ENCODE measurements around the gene DNAH5. TPM values are rescaled to one million over a fixed set of nuclear protein-coding genes. Genes with fewer than 3 reads are reported as not detected.

DNAH5 gene
- total RNA-seq, 1 experiment from 2014 or later: 8.0 TPM

DNA sequence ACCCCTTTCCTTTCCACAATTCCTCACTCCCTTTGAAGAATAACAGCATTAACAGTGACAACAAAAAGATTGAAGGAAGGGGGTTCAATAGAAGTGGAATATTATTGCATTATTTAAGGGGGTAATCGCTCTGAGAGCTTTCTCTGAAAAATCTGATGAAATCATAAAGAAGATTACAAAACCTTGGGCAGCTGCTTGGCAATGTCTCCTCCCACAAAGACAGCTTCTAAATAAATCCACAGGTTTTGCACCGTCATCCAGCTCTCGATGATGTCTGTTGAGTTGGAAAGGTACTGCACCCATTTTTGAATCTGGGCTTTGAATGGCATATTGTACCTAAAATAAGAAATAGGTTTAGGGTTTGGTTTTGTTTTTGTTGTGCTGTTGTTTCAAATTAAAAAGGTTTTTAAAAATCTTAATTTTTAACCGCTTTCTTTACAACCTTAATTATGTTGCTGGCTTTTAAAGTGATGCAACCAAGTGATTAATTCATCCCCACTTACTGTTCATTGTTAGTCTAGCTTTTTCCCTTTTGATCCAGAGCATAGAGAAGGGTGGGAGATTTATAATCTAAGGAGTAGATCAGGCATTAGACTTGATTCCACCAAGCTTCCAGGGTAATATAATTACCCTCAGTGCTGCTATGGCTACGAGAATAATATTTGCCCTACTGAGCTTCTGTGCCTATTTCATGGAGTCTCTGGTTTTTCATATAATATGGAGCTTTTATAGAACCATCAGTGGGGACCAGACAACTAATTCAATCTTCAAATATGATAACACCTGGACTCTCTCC, 85.0 kb downstream of the DNAH5 start:
- Histone ChIP-seq H3K36me3 (ENCODE audit: control insufficient read depth, insufficient read depth, low read length) (no peaks in the 10 kb centered on the region), H3K9me3 (ENCODE audit: control insufficient read depth, insufficient read depth, low read depth, low read length) (no peaks in the 10 kb centered on the region), H3K4me3 (ENCODE audit: low read depth in 2 of 2, low read length in 2 of 2) (no peak overlapping the region), H3K4me1 (ENCODE audit: control insufficient read depth, insufficient read depth, low read length) (no peaks in the 10 kb centered on the region), H3K27ac (ENCODE audit: low read length) (no peak overlapping the region; the same call in 1 of the 2 replicates), H3K27me3 (ENCODE audit: control insufficient read depth, insufficient read depth, low read length) (no peaks in the 10 kb centered on the region)
- no TSS peak for BruUV-seq (replicated peaks)
- DNase-seq (ENCODE audit: low read depth, low spot score) (no peak), ATAC-seq (no peak)
- POLR2A ChIA-PET: no interaction called here
- TF ChIP-seq TCF7L2 (IDR thresholded peaks at IDR 0.05; ENCODE audit: low read depth, low read length): no peak
- TF ChIP-seq, protein P1, sequence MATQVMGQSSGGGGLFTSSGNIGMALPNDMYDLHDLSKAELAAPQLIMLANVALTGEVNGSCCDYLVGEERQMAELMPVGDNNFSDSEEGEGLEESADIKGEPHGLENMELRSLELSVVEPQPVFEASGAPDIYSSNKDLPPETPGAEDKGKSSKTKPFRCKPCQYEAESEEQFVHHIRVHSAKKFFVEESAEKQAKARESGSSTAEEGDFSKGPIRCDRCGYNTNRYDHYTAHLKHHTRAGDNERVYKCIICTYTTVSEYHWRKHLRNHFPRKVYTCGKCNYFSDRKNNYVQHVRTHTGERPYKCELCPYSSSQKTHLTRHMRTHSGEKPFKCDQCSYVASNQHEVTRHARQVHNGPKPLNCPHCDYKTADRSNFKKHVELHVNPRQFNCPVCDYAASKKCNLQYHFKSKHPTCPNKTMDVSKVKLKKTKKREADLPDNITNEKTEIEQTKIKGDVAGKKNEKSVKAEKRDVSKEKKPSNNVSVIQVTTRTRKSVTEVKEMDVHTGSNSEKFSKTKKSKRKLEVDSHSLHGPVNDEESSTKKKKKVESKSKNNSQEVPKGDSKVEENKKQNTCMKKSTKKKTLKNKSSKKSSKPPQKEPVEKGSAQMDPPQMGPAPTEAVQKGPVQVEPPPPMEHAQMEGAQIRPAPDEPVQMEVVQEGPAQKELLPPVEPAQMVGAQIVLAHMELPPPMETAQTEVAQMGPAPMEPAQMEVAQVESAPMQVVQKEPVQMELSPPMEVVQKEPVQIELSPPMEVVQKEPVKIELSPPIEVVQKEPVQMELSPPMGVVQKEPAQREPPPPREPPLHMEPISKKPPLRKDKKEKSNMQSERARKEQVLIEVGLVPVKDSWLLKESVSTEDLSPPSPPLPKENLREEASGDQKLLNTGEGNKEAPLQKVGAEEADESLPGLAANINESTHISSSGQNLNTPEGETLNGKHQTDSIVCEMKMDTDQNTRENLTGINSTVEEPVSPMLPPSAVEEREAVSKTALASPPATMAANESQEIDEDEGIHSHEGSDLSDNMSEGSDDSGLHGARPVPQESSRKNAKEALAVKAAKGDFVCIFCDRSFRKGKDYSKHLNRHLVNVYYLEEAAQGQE (IDR thresholded peaks at IDR 0.05; ENCODE audit: insufficient read depth in 1 of 2, low read depth in 2 of 2, low read length in 1 of 2): no peak
- TF ChIP-seq, protein P2, sequence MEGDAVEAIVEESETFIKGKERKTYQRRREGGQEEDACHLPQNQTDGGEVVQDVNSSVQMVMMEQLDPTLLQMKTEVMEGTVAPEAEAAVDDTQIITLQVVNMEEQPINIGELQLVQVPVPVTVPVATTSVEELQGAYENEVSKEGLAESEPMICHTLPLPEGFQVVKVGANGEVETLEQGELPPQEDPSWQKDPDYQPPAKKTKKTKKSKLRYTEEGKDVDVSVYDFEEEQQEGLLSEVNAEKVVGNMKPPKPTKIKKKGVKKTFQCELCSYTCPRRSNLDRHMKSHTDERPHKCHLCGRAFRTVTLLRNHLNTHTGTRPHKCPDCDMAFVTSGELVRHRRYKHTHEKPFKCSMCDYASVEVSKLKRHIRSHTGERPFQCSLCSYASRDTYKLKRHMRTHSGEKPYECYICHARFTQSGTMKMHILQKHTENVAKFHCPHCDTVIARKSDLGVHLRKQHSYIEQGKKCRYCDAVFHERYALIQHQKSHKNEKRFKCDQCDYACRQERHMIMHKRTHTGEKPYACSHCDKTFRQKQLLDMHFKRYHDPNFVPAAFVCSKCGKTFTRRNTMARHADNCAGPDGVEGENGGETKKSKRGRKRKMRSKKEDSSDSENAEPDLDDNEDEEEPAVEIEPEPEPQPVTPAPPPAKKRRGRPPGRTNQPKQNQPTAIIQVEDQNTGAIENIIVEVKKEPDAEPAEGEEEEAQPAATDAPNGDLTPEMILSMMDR (IDR thresholded peaks at IDR 0.05): no peak
- TF ChIP-seq POLR2AphosphoS5 (IDR thresholded peaks at IDR 0.05; ENCODE audit: low read depth, low read length): no peak
- no peak for TF ChIP-seq SIN3A (IDR thresholded peaks at IDR 0.05; ENCODE audit: borderline replicate concordance, insufficient read depth, low read depth, low read length)
- in situ Hi-C loops (cut with HindIII; ENCODE audit: low pct_unique_long_range_greater_than_20kb, low sequenced_read_pairs): no loop called here
- CTCF ChIA-PET: no interaction called here
- intact Hi-C loops (cut with micrococcal nuclease; ENCODE audit: unreplicated experiment): no loop called here

DNA sequence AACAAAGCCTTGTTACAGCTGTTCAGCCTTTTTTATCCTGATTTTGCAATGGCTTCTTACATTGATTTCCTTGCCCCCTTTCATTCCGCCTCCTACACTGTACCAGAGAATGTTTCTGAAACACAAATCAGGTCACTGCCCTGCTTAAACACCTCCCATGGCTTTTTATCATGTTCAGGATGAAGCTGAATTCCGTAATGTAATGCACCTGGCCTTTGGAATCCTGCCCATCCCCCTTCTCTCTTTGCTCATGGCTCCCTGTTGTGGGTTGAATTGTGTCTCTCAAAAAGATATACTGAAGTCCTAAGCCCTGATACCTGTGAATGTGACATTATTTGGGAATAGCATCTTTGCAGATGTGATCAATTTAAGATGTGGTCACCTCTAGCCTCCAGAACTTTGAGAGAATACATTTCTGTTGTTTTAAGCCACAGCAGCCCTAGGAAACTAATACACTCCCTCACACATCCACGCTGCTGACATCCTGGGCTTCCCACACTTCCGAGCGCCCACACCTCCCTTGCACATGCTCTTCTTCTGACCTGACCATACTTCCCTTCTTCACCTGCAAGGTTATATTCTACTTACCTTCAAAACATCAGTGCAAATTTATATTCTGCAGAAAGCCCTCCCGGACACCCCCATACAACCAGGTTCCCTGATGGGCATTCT, 101.2 kb downstream of the DNAH5 start:
- no peak overlapping the region for H3K27ac ChIP-seq (ENCODE audit: low read length)
- ChIA-PET POLR2A (interaction anchor here (0.7 kb wide), 1 partner anchor 603 kb away, joined by 3 read pairs; no protein-coding TSS in a partner anchor), CTCF (no interaction called here)
- DNase-seq (ENCODE audit: low read depth, low spot score): no peak
- no peaks in the 10 kb centered on the region for H3K4me1 ChIP-seq (ENCODE audit: control insufficient read depth, insufficient read depth, low read length)
- TF ChIP-seq TCF7L2 (IDR thresholded peaks at IDR 0.05; ENCODE audit: low read depth, low read length) (no peak), SIN3A (IDR thresholded peaks at IDR 0.05; ENCODE audit: borderline replicate concordance, insufficient read depth, low read depth, low read length) (no peak), POLR2AphosphoS5 (IDR thresholded peaks at IDR 0.05; ENCODE audit: low read depth, low read length) (no peak)
- TF ChIP-seq, protein P1 (IDR thresholded peaks at IDR 0.05; ENCODE audit: insufficient read depth in 1 of 2, low read depth in 2 of 2, low read length in 1 of 2): no peak
- TF ChIP-seq, protein P2 (IDR thresholded peaks at IDR 0.05): no peak
- BruUV-seq (replicated peaks): no TSS peak
- H3K4me3 ChIP-seq (ENCODE audit: low read depth in 2 of 2, low read length in 2 of 2): no peak overlapping the region
- H3K36me3 ChIP-seq (ENCODE audit: control insufficient read depth, insufficient read depth, low read length): 0 out of 2 replicates have a peak, but pooled peaks cover 2% of the 10 kb centered on the region
- H3K27me3 ChIP-seq (ENCODE audit: control insufficient read depth, insufficient read depth, low read length): no peaks in the 10 kb centered on the region
- no peak for ATAC-seq
- in situ Hi-C loops (cut with HindIII; ENCODE audit: low pct_unique_long_range_greater_than_20kb, low sequenced_read_pairs): no loop called here
- intact Hi-C loops (cut with micrococcal nuclease; ENCODE audit: unreplicated experiment): no loop called here
- H3K9me3 ChIP-seq (ENCODE audit: control insufficient read depth, insufficient read depth, low read depth, low read length): no peaks in the 10 kb centered on the region
